A204.1 (cell line): ENCODE measurements around the gene TRMT10A.
"Not testable (repeated sequence)": the region's sequence is repeated elsewhere in the genome, so short reads cannot be mapped to it uniquely, and the experiment has no call there.

Experiments used
- FAIRE-seq: peaks from 2 replicates; lab custom pipeline; 2012; peaks lifted over from hg19 to GRCh38; lab: Jason Lieb, UNC

TRMT10A gene

DNA sequence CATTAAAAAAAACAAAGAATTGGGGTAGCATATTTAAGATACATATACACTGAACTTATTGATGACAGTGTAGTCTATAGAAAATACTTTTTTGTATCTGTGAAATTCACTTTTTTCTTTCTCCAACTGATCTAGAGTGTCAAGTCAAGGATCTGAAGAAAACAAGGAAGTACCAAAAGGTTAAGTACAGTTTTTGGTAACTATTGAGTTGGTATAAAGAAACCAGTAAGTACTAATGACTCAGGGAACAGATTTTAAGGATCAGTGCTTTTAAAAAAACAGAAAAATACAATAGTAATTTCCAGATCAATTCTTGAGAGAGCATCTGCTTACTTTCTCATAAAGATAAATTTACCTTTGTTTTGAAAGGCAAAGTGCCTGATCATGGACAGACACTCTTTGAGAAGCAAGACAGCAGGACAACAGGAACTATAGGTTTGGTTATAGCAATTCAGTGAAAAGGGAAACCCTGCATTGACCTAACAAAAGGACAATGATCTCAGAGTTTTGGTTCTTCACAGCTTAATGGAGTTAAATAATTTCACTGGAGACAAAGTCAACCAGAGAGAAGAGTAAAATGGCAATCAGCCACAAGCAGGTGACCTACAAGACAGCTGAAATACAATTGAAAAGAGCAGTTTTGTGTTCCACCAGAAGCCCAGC, 23.4 kb downstream of the TRMT10A start:
- FAIRE-seq: no peak

DNA sequence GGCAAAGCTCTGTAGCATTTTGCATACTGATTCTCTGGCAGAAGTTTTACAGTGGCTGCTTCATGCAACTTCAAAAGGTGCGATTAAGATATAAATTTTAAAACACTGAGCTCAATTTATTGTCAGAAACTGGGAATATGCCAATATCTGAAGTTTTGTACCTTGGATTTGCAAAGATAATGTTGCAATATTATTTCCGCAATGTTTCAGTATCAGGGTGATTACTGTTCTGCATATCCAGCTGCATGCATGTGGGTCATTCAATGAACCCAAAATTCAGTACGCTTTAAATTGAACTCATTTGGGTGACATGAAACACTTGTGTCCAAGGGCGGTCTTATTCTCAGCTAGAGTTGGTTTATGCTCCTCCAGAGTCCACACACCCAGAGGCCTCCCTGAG, 26.2 kb downstream of the TRMT10A start:
- no peak for FAIRE-seq

DNA sequence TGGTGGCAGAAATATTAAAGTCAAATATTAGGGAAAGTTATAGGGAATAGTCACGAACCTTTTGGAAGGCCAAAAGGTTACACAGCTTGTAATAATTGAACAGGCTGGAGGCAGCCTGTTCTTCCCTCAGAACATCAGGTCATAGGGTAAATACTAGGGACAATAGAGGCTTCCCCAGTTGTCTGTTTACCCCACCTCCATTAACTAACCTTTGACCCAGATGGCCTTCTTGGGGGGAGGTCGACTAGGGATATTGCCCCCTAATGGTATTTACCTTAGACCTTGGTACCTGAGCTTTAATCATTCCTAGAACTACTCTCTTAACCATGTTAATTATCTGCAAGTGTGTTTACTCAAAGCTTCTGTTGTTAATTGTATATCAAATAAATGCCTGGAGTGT, 27.0 kb downstream of the TRMT10A start:
- FAIRE-seq: no peak

DNA sequence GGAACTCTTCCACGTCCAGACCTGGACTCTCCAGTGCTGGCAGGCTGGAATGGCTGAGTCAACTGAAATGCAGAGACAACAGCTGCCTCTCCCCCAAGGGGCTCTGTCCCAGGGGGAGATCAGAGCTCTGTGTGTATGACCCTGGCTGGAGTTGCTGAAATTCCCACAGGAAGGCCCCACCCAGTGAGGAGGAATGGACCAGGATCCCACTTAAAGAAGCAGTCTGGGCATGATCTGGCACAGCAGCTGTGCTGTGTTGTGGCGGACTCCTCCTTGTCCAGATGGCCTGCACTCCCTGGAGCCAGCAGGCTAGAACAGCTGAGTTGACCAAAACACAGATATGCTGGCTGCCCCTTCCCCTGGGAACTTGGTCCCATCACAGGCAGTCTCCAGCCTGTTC, 27.6 kb downstream of the TRMT10A start:
- no peak for FAIRE-seq

DNA sequence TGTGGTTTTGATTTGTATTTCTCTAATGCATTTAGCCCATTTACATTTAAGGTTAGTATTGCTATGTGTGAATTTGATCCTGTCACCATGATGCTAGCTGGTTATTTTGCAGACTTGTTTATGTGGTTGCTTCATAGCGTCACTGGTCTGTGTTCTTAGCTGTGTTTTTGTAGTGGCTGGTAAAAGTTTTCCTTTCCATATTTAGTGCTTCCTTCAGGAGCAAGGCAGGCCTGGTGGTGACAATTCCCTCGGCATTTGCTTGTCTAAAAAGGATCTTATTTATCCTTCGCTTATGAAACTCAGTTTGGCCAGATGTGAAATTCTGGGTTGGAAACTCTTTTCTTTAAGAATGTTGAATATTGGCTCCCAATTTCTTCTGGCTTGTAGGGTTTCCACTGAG, 29.1 kb downstream of the TRMT10A start:
- not testable (repeated sequence) for FAIRE-seq

DNA sequence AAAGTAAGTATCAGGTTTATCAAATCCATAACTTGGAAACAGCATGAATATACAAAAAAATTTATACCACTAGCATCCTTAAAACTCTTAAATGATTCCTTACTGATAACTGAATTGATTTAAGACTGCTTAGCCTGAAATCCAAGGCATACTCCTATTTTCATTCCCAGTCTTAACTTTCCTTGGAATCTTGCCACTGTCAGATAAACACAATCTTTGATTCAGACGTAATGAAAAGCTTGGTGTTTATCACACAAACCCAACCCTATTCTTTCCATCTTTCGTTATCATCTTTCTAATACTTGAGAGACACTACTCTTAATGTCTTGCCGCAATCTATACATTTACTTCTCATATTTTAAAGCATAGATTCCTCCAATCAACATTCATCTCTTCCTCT, 33.9 kb downstream of the TRMT10A start:
- no peak for FAIRE-seq

DNA sequence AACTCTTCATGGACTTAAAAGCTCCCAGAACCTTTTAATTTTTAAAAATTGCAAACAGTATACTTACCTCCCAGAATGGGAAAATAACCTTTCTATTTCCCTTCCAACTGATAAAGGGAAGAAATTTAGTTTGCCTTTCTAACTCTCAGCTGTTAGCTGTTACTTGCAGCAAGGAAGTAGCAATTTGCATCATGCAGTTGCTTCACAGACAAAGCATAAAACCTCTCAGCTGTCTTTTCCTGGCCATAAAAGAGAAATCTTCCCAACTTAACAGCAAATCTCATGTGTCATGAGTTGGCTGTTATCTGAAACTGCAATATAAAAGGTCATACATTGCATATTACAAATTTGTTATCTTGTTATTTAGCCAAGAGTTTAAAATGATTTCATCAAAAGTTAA, 34.6 kb downstream of the TRMT10A start:
- no peak for FAIRE-seq

DNA sequence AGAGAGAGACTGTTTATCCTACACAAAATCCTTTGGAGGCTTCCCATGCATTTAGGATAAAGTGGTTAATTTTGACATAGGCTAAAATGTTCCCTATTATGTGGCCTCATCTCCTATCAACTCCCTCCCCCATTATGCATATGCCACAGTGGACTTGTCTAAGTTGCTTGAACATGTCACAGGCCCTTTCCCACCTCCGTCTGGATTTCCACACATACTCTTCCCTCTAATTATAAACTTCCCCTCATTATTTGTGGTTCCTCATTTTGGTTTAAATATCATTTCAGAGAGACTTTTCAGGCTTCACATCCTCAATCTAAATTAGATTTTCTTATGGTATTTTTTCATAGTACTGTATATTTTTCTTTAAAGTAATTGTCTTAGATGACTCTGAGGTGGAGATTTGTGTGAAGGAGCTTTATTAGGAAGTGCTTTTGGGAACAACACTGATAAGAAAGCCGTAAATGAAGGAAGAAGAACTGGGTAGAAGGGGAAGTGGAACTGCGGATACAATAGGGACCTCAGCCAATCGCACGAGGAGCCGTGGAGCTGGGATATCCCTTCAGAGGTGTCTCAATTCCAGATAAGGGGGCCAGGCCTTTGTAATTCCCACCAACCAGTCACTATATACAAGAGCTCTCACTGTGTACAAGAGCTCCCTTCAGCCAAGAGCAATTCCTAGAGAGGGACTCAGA, 45.1 kb downstream of the TRMT10A start:
- no peak for FAIRE-seq

DNA sequence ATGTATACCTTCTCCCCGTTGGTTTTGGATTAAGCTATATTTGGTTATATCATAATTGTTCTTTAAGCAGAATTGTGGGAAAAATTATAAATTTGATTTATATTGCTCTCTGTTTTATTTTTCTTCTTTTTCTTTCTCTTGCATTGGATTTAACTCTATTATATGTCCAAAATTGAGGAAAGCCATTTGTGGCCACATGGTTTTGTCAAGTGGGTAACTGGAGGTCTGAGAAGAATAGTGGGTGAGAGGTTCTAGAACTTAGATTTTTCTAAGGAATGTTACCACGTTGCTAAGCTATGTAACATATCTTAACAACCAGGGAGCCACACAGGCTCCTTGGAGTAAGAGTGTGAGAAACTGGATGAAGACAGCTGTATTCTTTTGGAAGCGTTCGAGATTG, 53.1 kb downstream of the TRMT10A start, which contains the start of gene C4orf17:
C4orf17 (plus strand) TSS at position 301 of the 400 bp plus-strand sequence. CDS start 2,061 bp downstream, outside the sequence.
- FAIRE-seq: no peak

DNA sequence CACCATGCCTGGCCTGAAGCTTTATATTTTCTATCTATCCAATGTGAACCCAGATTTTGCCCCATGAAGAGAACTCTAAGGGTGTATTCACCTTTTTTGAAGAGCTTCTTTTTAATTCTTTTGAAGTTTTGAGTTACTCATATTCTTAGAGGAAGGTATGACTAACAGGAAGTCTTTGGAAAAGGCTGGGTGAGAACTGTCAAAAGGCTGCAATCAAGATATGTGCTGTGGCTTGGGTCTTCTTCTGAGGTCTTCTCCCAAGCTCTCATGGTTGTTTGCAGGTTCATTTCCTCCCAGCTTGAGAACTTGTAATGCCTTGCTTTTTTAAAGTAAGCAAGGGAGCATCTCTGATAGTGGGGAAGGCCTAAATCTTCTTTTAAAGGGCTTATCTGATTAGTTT, 56.1 kb downstream of the TRMT10A start:
- no peak for FAIRE-seq

DNA sequence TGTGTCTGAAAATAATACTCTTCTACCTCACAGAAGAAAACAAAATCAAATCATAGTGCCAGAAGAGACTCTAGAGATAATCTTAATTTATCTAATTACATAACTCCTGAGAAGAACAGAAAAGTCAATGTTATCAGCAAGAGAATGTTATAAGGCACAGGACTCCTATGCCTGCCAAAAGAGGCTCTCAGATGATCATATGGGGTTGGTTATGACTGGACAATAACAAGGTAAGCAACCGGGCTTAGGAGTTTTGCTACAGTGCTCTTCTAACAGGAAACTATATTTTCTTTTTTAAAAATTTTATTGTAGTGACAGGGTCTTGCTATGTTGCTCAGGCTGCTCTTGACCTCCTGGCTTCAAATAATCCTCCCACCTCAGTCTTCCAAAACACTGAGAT, 56.5 kb downstream of the TRMT10A start:
- FAIRE-seq: no peak

DNA sequence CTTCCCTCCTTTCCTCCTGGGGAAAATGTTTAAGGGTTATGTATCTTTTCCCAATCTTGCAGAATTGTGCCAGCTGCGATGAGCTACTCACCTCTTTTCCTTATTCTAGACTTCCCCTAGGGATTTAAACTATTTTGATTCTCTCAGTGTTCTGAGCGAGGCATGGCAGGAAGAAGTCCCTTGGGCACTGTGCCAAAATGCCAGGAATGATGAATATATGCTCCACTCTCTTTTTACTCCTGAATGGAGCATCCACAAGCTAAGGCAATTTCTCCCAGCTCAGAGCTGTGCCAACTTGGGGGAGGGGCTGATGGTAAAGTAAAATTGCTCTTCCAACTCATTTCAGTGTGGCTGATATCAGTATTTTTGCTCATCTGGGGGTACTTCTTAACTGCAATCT, 57.1 kb downstream of the TRMT10A start:
- FAIRE-seq: no peak

DNA sequence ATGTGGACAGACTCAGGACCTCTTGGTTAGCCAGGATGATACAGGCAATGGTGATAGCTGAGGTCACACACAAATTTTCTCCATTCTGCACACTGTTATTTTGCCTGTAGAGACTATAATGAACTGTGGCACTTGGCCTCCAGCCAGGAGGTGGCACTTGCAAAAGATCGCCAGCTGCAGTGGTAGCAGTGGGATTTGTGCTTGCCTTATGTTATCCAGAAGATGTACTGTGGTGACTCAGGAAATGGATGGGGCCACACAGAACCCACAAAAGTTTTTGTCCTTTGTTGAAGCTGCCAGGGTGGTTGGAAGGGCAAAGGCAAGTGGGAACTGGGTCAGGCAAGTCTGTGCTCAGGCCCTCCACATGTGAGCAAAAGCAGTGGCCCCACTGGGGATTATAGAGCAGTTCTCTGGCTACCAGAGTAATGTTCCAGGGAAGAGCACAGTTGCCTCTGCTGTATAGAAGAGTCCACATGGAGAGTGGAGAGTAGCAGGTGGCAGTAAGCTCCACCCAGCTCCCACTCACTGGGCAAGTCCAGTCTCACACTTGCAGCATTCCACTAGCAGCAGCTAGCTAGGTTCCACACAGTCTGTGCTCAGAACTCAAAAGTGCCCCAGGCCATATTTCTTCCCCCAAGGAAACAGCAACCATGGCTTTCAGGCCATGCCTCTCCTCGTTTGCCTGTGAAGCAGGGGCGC, 58.9 kb downstream of the TRMT10A start:
- FAIRE-seq: no peak
